Hepatocyte (in vitro differentiated cells): ENCODE measurements around the gene GALNT11. TPM values are rescaled to one million over a fixed set of nuclear protein-coding genes. Genes with fewer than 3 reads are reported as not detected.

ENCODE experiments used
- DNase-seq: peaks from one replicate; pipeline ENCODE4 v3.0.0-alpha.2; 2016; ENCODE audit warnings: low spot score
- H2AFZ ChIP-seq: fragments of 200-600 bp; sonication (generic); 2 replicates; pipeline ENCODE4 v1.6.0; 2016; ENCODE audit warnings: antibody characterized with exemption, mild to moderate bottlenecking
- H3K27ac ChIP-seq: fragments of 200-600 bp; sonication (generic); 2 replicates; pipeline ENCODE4 v1.5.1; 2016; ENCODE audit warnings: mild to moderate bottlenecking
- H3K27me3 ChIP-seq: fragments of 200-600 bp; sonication (generic); 2 replicates; pipeline ENCODE4 v1.6.1; 2016
- H3K36me3 ChIP-seq: fragments of 200-600 bp; sonication (generic); replicated peaks from 2 replicates; pipeline ENCODE4 v1.5.1; 2016; ENCODE audit warnings: low read depth; ENCODE audit not compliant: insufficient read depth
- H3K4me1 ChIP-seq: fragments of 200-600 bp; sonication (generic); 2 replicates; pipeline ENCODE4 v1.5.1; 2016; ENCODE audit warnings: mild to moderate bottlenecking, moderate library complexity; ENCODE audit not compliant: insufficient read depth
- H3K4me2 ChIP-seq: fragments of 200-600 bp; sonication (generic); 2 replicates; pipeline ENCODE4 v1.6.0; 2016
- H3K4me3 ChIP-seq: fragments of 200-600 bp; sonication (generic); 2 replicates; pipeline ENCODE4 v1.5.1; 2016; ENCODE audit warnings: mild to moderate bottlenecking
- H3K79me2 ChIP-seq: fragments of 200-600 bp; sonication (generic); 2 replicates; pipeline ENCODE4 v1.6.0; 2017; ENCODE audit warnings: mild to moderate bottlenecking
- H3K9me2 ChIP-seq: fragments of 200-600 bp; sonication (generic); replicated peaks from 2 replicates; pipeline ENCODE4 v1.6.0; 2017; ENCODE audit warnings: mild to moderate bottlenecking; ENCODE audit not compliant: insufficient read depth
- H3K9me3 ChIP-seq: fragments of 200-600 bp; sonication (generic); 2 replicates; pipeline ENCODE4 v1.5.1; 2016; ENCODE audit warnings: low read depth, mild to moderate bottlenecking
- H4K20me1 ChIP-seq: fragments of 200-600 bp; sonication (generic); 2 replicates; pipeline ENCODE4 v1.6.0; 2016; ENCODE audit warnings: mild to moderate bottlenecking; ENCODE audit not compliant: insufficient read depth, poor library complexity, severe bottlenecking
- EZH2 ChIP-seq: fragments of 200-600 bp; sonication (generic); IDR thresholded peaks from 2 replicates; pipeline ENCODE4 v1.6.1; 2016; ENCODE audit warnings: antibody characterized with exemption, mild to moderate bottlenecking, borderline replicate concordance
- EZH2phosphoT487 ChIP-seq: fragments of 200-600 bp; sonication (generic); IDR thresholded peaks from one replicate; pipeline ENCODE4 v1.6.1; 2018; ENCODE audit warnings: antibody characterized with exemption, mild to moderate bottlenecking, low read depth, moderate library complexity; ENCODE audit not compliant: unreplicated experiment, severe bottlenecking
- WGBS: methylation state at CpG from one replicate; pipeline ENCODE4 v1.1.6; 2016; ENCODE audit warnings: low lambda C conversion rate; ENCODE audit errors: missing lambda C conversion rate; 5-methylcytosine and 5-hydroxymethylcytosine counted together
- polyA plus RNA-seq: library from polyadenylated mRNA; unstranded; fragments of >200 nt; fragmentation: Nextera tagmentation; extraction: Ambion mirVana; gene quantifications from 2 replicates; pipeline ENCODE4 v1.2.1, GENCODE V29; 2016
- total RNA-seq: library from RNA; depleted of rRNA; stranded (reverse); fragments of >200 nt; gene quantifications from 2 replicates; pipeline ENCODE4 v1.2.3, GENCODE V29; 2014
- TF ChIP-seq, protein P1 (sequence below): fragments of 200-600 bp; sonication (generic); IDR thresholded peaks from 2 replicates; pipeline ENCODE4 v1.5.1; 2016; ENCODE audit warnings: antibody characterized with exemption, mild to moderate bottlenecking; ENCODE audit not compliant: poor library complexity

Gene GALNT11
- total and polyA plus RNA-seq, 2 experiments from 2014 or later: 43.7 to 64.1 TPM

- H3K4me3 ChIP-seq: no peak overlapping the region
- no peaks in the 10 kb centered on the region for H3K4me1 ChIP-seq
- H3K27ac ChIP-seq: no peak overlapping the region
- H3K9me2 ChIP-seq: no peaks in the 10 kb centered on the region
- no peaks in the 10 kb centered on the region for H4K20me1 ChIP-seq
- no peaks in the 10 kb centered on the region for H3K36me3 ChIP-seq
- H3K9me3 ChIP-seq: no peaks in the 10 kb centered on the region
- 96% methylated on average over 11 of the region's 11 CpGs for WGBS
- H3K27me3 ChIP-seq: no peaks in the 10 kb centered on the region
- no peak overlapping the region for H2AFZ ChIP-seq
- no peak for DNase-seq
- no peaks in the 10 kb centered on the region for H3K79me2 ChIP-seq
- H3K4me2 ChIP-seq: no peak overlapping the region
- no peak for TF ChIP-seq EZH2
- TF ChIP-seq EZH2phosphoT487: no peak
- TF ChIP-seq, protein P1, sequence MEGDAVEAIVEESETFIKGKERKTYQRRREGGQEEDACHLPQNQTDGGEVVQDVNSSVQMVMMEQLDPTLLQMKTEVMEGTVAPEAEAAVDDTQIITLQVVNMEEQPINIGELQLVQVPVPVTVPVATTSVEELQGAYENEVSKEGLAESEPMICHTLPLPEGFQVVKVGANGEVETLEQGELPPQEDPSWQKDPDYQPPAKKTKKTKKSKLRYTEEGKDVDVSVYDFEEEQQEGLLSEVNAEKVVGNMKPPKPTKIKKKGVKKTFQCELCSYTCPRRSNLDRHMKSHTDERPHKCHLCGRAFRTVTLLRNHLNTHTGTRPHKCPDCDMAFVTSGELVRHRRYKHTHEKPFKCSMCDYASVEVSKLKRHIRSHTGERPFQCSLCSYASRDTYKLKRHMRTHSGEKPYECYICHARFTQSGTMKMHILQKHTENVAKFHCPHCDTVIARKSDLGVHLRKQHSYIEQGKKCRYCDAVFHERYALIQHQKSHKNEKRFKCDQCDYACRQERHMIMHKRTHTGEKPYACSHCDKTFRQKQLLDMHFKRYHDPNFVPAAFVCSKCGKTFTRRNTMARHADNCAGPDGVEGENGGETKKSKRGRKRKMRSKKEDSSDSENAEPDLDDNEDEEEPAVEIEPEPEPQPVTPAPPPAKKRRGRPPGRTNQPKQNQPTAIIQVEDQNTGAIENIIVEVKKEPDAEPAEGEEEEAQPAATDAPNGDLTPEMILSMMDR: no peak
Measured at GRCh38 chr7:152105205-152105604, 79.7 kb downstream of the GALNT11 start.

GRCh38 chr7:152106990-152107389 is 81.5 kb downstream of the GALNT11 start:
- TF ChIP-seq, protein P1: no peak
- no peak for TF ChIP-seq EZH2phosphoT487
- TF ChIP-seq EZH2: no peak
- no peak overlapping the region for H3K27ac ChIP-seq
- no peaks in the 10 kb centered on the region for H3K27me3 ChIP-seq
- H3K4me2 ChIP-seq: no peak overlapping the region
- H3K4me1 ChIP-seq: no peaks in the 10 kb centered on the region
- no peaks in the 10 kb centered on the region for H3K36me3 ChIP-seq
- H3K9me3 ChIP-seq: no peaks in the 10 kb centered on the region
- no peak for DNase-seq
- no peaks in the 10 kb centered on the region for H3K79me2 ChIP-seq
- no peak overlapping the region for H2AFZ ChIP-seq
- no peak overlapping the region for H3K4me3 ChIP-seq
- H4K20me1 ChIP-seq: no peaks in the 10 kb centered on the region
- 79% methylated on average over 4 of the region's 4 CpGs for WGBS
- no peaks in the 10 kb centered on the region for H3K9me2 ChIP-seq

GRCh38 chr7:152107945-152108344 is 82.5 kb downstream of the GALNT11 start:
- no peak for DNase-seq
- Histone ChIP-seq H3K27ac (no peak overlapping the region), H3K4me1 (no peaks in the 10 kb centered on the region), H3K9me2 (no peaks in the 10 kb centered on the region), H2AFZ (no peak overlapping the region), H3K27me3 (no peaks in the 10 kb centered on the region), H3K4me2 (no peak overlapping the region), H3K36me3 (no peaks in the 10 kb centered on the region), H3K9me3 (no peaks in the 10 kb centered on the region), H4K20me1 (no peaks in the 10 kb centered on the region), H3K79me2 (no peaks in the 10 kb centered on the region), H3K4me3 (no peak overlapping the region)
- WGBS: 96% methylated on average over 17 of the region's 17 CpGs
- TF ChIP-seq EZH2phosphoT487: no peak
- no peak for TF ChIP-seq EZH2
- TF ChIP-seq, protein P1: no peak

DNA sequence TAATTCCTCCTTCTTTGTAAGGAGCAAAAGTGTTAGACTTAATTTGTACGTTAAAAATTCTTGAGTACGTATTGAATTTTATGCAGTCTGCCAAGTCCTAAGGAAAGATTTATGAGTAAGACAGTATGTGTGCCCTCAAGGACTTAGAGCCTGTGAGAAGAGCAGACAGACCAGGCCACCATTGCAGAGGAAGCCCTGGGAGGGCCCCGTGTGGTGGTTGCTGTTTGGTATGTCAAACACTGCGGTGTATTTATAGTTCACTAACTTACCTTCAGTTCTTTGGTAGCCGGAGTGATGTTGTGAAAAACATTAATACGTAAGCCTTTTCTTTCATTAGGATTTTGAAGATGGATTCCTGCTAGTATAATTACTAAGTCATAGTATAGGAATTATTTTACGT is 82.9 kb downstream of the GALNT11 start:
- no peaks in the 10 kb centered on the region for H4K20me1 ChIP-seq
- H3K4me2 ChIP-seq: no peak overlapping the region
- no peak overlapping the region for H2AFZ ChIP-seq
- no peaks in the 10 kb centered on the region for H3K9me3 ChIP-seq
- no peak for DNase-seq
- no peak overlapping the region for H3K27ac ChIP-seq
- 70% methylated on average over 7 of the region's 7 CpGs for WGBS
- no peak for TF ChIP-seq EZH2
- TF ChIP-seq EZH2phosphoT487: no peak
- TF ChIP-seq, protein P1: no peak
- no peak overlapping the region for H3K4me3 ChIP-seq
- H3K9me2 ChIP-seq: no peaks in the 10 kb centered on the region
- no peaks in the 10 kb centered on the region for H3K4me1 ChIP-seq
- no peaks in the 10 kb centered on the region for H3K27me3 ChIP-seq
- no peaks in the 10 kb centered on the region for H3K36me3 ChIP-seq
- H3K79me2 ChIP-seq: no peaks in the 10 kb centered on the region
